CD4-positive, alpha-beta T cell treated with Interleukin-12 subunit alpha and Interleukin-12 subunit beta, for 1 hour (primary cell): ENCODE data around the gene MSANTD1.

Experiments used
- DNase-seq: peaks from one replicate; pipeline ENCODE4 v3.0.0-alpha.2; 2020

MSANTD1 gene

DNA sequence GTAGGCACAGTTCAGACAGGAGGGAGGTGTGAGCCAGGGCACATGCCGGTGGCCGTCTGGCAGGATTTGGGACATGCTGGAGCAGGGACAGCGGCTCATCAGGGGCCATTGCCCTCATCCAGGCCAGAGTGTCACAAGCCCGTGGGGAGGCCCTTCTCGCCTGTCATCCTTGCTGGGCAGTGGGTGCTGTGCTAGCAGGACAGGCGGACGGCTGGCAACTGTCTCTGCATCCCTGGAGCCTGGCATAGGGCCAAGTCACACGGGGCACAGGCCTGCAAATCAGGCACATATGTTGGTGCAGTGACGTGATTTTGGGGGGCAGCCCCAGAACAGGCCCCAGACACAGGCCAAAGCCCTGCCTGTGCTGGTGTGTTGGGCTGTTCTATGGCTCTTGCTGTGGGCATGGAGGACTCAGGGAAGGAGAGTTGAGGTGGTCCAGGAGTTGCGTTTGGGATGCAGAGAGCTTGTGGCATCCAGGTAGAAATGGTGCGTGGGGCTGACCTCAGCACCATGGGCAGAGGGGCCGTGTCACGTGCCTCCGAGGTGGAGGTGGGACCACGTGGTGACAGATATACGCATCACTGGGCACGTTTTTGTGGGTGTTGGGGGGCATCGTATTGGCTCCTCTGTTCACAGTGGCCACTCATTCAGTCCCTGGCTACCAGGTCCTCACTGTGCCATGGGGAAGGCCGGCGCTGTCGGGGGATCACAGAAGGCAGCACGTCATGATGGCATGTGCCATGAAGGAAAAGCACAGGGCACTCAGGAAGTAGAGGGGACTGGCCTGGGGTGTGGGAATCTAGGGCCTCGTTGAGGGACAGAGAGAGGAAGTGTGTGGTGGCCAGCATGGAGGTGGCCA is 14.6 kb upstream of the MSANTD1 start:
- no peak for DNase-seq

DNA sequence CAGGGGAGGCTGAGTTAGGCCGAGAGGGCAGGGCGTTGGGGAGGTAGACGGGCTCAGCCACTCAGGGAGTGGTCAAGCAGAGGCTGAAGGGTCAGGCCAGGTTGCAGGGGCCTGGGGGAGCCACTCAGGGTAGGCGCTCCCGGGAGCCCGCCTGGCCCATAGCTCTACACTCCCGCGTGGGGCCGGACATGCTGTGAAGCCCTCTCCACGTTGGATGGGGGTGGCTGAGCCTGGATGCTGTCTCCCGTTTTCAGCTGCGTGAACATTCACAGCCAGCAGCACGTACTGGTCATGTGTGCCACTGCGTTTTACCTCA is 14.0 kb upstream of the MSANTD1 start:
- DNase-seq: no peak

DNA sequence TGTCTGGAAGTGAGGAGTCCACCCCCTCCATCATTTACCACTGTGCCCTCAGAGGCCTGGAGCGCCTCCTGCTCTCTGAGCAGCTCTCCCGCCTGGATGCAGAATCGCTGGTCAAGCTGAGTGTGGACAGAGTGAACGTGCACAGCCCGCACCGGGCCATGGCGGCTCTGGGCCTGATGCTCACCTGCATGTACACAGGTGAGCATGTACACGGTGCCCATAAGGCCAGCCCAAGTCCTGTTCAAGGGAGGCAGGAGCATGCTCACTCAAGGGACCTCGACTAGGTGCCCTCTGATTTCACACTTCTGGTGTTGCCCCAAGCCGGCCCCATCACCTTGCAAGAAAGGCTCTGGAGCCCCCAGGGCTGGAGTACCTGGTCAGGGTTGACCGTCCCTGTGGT is 13.4 kb upstream of the MSANTD1 start:
- no peak for DNase-seq

DNA sequence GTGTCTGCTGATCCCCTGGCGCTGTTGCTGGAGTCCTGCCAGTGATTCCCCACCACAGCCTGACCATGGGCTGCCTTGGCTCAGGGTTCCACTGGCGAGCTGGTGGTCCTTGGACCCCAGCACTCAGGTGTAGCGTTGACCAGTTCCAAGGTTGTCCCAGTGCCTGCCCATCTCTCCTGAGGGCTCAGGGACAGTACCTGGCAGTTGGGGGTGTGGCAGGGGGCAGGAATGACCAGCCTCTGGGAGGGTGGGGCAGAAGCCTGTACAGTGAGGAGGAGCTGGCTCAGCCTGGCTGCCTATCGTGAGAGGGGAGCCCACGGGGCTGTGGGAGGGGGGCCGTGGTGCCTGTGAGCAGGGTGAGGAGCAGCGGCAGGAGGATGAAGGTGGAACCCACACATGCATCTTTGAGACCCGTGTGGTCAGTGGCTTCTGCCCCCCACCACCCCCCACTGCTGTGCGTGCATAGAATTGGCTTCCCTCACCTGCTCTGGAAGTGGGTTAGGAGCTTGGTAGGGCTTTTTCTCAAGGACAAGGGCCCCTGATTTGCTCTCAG is 12.6 kb upstream of the MSANTD1 start:
- no peak for DNase-seq

DNA sequence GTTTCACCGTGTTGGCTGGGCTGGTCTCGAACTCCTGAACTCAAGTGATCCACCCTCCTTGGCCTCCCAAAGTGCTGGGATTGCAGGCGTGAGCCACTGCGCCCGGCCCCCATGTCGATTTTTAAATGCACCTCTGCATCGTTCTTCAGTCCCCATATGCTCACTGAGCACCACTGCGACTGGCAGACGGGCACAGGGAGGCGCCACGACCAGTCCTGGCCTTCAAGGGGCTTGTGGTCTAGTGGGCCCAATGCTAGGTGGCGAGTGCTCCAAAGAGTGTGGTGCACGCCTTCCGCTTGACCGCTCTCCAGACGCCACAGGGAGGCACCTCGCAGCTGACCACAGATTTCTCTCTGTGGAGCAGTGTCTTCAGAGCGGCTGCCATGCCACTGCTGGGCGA is 11.7 kb upstream of the MSANTD1 start:
- no peak for DNase-seq

DNA sequence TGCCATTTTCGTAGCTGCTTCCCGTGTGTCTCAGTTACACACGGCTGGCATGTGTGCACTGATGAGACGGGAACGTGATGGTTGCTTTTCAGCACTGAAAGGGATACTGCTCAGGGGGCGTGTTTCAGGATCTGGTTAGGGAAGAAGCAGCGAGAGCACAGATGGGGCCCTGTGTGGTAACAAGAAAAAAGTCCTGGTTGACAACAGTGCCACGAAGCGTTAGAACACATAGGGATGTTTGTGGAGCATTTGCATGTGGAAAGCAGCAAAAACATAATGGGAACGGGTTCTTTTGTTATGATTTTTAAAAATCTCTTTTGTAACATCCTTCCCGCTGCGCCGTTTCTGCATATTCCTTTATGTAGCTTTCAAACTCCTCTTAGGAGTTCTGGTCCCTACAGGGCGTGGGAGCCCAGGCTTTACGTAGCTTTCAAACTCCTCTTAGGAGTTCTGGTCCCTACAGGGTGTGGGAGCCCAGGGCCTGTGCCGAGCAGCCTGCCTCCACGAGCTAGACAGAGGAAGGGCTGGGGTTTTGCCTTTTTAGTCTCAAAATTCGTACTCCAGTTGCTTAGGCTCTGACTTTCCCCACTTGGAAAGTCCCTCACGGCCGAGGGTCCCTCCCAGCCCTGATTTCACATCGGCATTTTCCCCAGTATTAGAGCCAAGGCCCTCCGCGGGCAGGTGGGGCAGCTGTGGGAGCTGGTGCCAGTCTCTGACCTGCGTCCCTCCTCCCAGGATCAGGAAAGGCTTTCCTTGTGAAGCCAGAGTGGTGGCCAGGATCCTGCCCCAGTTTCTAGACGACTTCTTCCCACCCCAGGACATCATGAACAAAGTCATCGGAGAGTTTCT is 11.0 kb upstream of the MSANTD1 start:
- no peak for DNase-seq

DNA sequence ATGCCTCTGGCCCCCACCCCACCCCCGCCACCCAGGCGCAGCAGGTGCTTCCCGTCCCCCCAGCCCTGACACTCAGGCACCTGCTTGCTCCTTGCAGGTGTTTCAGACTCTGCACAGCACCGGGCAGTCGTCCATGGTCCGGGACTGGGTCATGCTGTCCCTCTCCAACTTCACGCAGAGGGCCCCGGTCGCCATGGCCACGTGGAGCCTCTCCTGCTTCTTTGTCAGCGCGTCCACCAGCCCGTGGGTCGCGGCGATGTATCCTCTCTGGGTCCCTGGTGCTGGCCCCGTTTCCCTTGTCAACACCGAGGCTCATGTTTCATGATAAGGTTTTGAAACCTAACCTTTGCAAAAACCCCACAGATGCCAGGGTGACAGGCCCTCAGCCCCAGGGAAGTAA is 10.2 kb upstream of the MSANTD1 start:
- no peak for DNase-seq

DNA sequence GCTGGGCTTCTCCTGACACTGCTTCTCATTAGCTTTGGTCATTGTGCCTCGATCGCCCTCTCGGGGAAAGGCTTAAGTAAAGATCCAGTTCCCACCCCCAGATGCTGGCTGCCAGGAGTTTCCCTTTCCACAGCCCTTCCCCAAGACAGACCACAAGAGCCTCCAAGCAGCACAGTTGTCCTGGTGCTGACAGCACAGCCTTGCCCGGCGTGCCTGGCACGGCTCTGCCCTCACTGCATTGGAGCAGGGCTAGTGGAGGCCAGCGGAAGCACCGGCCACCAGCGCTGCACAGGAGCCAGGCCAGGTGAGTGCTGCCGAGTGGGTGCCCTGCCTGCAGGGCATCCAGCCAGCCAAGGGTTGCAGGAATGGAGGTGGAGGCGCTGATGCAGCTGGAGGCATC is 9.7 kb upstream of the MSANTD1 start:
- no peak for DNase-seq

DNA sequence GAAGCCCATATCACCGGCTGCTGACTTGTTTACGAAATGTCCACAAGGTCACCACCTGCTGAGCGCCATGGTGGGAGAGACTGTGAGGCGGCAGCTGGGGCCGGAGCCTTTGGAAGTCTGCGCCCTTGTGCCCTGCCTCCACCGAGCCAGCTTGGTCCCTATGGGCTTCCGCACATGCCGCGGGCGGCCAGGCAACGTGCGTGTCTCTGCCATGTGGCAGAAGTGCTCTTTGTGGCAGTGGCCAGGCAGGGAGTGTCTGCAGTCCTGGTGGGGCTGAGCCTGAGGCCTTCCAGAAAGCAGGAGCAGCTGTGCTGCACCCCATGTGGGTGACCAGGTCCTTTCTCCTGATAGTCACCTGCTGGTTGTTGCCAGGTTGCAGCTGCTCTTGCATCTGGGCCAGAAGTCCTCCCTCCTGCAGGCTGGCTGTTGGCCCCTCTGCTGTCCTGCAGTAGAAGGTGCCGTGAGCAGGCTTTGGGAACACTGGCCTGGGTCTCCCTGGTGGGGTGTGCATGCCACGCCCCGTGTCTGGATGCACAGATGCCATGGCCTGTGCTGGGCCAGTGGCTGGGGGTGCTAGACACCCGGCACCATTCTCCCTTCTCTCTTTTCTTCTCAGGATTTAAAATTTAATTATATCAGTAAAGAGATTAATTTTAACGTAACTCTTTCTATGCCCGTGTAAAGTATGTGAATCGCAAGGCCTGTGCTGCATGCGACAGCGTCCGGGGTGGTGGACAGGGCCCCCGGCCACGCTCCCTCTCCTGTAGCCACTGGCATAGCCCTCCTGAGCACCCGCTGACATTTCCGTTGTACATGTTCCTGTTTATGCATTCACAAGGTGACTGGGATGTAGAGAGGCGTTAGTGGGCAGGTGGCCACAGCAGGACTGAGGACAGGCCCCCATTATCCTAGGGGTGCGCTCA is 8.7 kb upstream of the MSANTD1 start:
- DNase-seq: no peak

DNA sequence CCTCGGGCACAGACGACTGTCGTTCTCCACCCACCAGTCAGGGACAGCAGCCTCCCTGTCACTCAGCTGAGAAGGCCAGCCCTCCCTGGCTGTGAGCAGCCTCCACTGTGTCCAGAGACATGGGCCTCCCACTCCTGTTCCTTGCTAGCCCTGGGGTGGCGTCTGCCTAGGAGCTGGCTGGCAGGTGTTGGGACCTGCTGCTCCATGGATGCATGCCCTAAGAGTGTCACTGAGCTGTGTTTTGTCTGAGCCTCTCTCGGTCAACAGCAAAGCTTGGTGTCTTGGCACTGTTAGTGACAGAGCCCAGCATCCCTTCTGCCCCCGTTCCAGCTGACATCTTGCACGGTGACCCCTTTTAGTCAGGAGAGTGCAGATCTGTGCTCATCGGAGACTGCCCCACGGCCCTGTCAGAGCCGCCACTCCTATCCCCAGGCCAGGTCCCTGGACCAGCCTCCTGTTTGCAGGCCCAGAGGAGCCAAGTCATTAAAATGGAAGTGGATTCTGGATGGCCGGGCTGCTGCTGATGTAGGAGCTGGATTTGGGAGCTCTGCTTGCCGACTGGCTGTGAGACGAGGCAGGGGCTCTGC is 7.9 kb upstream of the MSANTD1 start:
- DNase-seq: no peak

DNA sequence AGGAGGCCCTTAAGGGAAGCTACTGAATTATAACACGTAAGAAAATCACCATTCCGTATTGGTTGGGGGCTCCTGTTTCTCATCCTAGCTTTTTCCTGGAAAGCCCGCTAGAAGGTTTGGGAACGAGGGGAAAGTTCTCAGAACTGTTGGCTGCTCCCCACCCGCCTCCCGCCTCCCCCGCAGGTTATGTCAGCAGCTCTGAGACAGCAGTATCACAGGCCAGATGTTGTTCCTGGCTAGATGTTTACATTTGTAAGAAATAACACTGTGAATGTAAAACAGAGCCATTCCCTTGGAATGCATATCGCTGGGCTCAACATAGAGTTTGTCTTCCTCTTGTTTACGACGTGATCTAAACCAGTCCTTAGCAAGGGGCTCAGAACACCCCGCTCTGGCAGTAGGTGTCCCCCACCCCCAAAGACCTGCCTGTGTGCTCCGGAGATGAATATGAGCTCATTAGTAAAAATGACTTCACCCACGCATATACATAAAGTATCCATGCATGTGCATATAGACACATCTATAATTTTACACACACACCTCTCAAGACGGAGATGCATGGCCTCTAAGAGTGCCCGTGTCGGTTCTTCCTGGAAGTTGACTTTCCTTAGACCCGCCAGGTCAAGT is 6.9 kb upstream of the MSANTD1 start:
- DNase-seq: no peak

DNA sequence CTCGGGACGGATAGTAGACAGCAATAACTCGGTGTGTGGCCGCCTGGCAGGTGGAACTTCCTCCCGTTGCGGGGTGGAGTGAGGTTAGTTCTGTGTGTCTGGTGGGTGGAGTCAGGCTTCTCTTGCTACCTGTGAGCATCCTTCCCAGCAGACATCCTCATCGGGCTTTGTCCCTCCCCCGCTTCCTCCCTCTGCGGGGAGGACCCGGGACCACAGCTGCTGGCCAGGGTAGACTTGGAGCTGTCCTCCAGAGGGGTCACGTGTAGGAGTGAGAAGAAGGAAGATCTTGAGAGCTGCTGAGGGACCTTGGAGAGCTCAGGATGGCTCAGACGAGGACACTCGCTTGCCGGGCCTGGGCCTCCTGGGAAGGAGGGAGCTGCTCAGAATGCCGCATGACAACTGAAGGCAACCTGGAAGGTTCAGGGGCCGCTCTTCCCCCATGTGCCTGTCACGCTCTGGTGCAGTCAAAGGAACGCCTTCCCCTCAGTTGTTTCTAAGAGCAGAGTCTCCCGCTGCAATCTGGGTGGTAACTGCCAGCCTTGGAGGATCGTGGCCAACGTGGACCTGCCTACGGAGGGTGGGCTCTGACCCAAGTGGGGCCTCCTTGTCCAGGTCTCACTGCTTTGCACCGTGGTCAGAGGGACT is 5.7 kb upstream of the MSANTD1 start:
- DNase-seq: peak; percentile 10

DNA sequence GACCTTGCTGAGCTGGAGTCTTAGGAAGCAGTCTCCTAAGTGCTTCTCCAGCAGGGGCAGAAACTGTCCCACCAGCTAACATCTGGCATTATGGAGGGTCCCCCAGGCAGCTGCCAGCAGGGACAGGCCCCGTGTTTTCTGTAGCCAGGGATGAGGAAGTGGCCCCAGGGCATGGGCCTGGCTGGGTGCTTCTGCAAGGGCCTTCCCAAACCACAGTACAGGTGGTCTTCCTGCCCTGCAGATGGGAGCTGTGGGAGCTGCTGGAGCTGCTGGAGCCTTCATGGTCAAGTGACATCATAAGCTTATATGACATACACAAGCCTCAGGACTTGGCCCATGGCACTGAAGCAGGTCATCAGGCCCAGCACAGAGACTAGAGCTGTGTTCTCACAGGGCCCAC is 5.0 kb upstream of the MSANTD1 start:
- DNase-seq: no peak

DNA sequence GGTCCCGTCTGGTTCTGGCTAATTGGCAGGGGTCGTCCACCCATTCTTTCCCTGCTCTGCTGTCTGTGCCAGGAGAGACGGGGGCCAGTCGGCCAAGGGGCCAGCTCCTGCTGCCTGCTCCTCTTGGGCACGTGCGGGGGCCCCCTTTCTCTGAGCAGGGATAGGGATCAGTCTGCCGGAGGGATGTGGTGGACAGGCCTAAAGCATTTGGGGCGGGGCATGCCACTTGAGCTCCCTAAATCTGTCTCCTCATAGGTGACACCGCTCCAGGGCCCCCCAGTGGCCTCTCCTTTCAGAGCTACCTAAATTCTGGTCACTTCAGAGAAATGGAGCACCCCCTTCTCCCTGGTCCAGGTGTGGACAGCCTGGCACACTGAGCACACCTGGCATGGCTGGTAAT is 4.2 kb upstream of the MSANTD1 start:
- DNase-seq: no peak

DNA sequence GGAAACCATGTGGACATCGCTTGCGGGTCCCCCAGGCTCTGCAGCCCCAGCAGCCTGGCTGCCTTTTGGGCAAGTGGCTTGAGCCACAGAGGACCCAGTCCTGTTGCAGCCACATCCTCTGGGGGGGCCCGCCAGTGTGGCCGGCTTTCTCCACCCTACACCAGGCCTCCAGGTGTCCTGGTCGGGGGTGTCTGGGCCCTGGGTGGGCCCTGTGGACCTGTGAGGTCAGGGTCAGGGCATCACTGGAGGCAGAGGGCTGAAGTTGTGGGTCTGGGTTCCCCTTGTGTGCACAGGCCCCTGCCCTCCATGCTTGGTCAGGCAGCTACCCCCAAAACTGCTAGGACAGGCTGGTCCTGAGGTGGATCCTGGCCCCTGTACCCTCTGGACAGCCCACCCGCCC is 3.3 kb upstream of the MSANTD1 start:
- no peak for DNase-seq

DNA sequence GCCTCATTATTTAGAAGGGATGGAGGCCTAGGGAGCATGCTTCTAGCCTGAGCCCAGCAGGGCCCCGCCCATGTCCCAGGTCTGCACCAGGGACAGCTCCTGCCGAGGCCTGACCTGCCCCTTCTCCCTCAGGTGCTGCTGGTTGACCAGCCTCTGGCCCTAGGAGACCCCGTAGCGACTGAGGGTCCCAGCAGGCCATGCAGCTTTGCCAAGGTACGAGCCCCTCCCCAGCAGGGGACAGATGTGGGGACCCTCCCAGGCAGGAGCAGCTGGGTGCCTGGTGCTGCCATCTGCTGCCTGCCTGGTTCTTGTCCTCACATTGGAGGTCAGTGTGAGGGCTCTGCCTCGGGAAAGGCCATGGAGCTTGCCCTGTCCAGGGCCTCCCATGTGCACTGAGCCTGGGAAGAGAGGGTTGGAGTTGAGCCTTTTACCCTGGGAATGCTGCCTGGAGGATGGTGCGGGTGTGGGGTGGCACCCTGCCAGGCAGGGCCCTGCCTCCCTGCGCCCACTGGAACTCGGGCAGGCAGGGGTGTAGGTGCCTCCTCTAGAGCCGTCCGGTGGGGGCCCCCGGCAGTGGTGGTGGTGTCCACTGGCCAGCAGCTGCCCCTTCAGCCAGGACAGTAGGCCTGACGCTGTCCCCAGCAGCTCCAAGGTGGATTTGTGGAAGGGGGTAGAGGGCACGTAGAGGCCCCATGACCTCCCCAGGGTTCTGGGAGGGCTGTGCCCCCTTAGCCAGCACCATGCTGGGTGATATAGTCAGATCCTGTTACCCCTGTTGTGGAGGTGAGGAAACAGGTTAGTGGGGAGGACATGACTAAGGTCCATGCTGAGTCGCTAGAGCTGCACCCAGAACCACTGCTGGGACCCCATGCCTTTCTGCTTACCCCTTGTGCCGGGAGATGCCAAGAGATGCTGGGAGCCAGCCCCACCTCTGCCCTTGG is 2.2 kb upstream of the MSANTD1 start:
- no peak for DNase-seq

DNA sequence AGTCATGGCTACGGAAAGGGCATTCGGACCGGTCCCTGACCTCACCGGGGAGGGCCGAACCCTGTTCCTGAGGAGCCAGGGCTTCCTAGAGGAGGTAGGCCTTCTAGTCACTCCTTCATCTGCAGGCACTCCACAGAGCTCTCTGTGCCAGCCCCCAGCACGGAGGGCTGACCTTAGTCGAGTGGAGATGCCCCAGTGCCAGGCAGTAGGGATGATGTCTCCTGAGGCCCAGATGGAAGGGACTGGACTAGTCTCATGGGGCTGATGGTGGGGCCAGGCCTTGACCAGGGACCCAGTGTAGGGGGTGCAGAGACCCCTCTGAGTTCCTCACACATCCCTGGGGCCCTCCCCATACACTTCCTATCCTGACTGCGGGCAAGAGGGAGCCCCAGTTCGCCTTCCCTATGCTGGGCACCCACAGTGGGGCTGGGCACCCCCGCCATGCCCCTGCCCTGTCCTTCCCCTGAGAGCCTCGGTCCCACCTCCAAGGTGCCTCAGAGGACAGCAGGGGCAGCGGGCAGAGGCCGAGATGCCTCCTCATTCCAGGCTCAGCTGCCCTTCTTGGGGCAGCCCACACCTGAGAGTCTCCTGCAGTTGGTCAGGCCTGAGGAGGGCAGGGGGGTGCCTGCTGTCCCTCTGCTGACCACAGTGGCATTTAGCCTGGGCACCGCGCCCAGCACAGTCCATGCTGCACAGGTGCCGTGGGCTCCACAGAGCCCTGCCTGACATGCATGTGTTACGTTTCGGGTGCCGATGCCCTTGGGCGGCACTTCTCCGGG is 1.4 kb upstream of the MSANTD1 start:
- DNase-seq: no peak

DNA sequence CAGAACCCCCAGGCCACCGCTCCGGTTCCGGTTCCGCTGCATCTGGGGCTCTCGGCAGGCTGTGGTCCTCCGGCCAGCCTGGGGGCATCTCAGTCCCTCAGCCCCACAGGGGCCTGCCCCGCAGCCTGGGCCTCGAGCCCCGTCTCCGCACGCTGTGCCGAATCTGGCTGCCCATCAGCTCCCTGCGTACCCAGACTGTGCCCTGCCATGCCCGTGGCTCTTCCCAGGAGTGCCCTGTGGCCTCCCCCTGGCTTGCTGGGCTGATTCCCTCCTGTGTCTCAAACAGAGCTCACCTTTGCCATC is 830 bp upstream of the MSANTD1 start:
- no peak for DNase-seq

DNA sequence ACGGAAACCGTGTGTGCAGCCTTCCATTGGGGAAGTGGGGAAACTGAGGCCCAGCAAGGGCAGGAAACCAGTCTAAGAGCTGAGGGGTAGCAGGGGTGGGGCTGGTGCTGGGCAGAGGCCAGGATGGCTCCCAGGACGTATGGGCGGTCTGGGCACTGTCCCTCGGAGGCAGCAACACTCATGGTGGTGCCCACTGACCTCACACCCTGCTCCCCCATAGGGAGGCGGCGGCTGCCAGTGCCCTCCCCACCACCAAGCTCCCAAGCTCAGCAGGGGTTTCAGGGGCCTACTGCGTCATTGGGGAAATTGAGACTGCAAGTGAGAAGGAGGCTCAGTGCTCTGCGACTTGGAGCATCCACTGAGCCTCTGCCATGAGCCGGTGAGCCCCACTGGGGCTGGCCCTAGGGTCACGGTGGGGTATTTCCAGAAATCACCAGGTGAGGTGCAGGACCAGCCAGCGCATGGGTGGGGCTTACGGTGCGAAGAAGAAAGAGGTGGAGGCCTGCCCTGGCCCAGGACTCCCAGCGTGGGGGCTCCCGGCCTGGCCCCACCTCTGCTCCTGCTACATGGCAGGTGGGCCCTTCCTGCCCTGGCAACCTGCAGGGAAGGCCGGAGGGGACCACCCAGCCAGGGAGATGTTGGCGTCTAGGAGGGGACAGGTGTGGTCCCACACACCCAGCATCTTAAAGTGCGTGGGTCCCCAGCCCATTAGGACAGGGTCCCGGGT is 915 bp downstream of the MSANTD1 start:
- DNase-seq: no peak
